GM19351 (cell line): Measurements from ENCODE around the gene DCD.

Experiments used
- ATAC-seq: cut with Tn5 transposase; IDR thresholded peaks from one replicate; pipeline ENCODE4 v1.9.1; 2021; ENCODE audit warnings: mild to moderate bottlenecking, moderate library complexity; ENCODE audit not compliant: unreplicated experiment

The DCD gene

DNA sequence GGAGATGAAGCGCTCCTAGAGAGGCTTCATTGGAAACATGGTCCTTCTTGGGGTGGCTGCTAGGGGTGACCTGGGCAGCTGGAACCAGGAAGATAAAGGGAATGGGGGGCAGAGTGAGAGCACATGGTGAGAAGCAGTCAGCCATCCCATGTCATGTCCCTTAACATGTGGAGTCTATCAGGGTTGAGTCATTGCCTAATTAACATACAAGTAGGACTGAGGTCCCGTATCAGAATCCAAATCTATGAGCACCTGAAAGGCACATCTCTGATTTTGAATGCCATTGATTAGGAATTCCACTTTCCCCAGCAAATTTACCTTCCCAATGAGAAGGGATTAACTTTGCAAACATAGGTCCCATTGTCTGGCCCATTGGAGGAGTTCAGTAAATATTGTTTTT, 39.4 kb downstream of the DCD start:
- no peak for ATAC-seq

DNA sequence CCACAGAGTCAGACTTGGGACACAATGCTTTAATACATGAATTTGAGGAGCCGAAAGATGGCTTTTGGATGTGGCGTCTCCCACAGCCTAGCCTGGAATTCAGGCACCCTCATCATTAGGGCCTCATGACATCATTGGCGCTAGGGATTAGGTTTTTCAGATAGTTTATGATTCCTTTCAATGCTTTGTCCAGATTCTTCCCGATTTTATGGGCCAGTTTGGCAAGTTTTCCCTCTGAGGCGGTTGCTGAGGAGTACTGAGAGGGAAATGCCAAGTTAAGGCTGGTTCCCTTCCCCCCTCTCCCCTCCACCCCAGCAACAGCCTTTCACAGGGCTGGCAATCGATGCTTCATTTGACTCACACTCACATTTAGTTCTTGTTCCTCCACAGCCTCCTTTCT, 40.0 kb downstream of the DCD start:
- no peak for ATAC-seq

DNA sequence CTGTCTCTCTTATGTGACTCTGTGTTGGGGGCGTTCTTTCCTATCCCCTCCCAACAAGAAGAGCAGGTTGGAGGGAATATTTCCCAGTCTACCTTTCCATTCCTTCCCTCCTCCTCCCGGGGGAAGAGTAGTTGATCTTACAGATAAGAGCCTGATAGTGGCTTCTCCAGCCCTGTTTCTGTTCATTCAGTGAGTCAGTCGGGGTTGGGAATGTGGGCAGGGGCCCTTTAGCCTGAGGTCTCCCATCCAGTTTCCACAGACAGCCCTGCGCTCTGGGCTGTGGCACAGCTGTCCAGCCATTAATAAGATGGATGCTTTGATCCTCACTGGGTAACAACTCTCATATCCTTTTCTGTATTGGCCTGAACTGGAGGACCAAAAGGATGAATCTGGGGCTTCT, 41.6 kb downstream of the DCD start:
- no peak for ATAC-seq

DNA sequence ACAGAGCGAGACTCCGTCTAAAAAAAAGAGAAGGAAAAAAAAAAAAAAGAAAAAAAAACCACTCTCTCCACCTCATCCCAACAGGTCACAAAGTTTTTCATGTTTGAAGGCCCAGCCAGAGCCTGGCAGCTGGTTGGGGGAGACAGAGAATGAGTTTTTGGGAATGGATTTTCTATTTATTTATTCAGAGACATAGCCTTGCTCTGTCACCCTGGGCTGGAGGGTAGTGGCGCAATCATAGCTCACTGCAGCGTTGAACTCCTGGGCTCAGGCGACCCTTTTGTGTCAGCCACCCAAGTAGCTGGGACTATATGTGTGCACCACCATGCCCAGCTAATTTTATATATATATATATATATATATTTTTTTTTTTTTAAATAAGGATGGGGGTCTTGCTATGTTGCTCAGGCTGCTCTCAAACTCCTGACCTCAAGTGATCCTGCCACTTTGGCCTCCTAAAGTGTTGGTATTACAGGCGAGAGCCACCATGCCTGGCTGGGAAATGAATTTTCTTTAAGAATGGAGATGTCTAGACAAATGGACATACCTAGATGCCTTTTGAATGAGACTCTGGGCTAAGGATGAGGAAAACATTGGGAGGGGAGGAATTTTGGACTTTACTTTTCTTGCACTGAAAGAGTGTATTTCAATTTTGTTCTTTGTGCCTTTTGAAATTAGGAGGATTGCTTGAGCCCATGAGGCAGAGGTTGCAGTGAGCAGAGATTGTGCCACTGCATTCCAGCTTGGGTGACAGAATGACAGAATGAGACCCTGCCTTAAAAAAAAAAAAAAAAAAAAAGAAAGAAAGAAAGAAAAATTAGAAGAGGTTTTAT, 42.8 kb downstream of the DCD start:
- no peak for ATAC-seq

DNA sequence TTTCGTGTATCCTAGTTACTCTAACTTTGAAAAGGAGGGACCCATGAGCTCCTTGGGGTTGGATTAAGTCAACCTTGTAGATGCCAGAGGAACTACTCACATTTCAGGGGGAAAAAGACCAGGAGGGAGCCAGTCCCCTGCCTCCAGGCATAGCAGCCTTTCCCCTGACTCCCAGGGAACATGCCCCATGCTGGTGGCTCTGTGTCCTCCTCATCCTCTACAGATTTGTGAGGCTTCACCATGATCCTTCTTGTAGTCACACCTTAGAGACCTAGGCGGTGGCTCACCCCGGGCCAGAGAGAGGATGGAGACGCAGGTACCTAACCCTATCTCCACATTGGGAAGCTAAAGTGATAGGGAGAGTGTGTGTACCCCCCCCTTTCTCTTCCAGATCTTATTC, 43.7 kb downstream of the DCD start:
- ATAC-seq: no peak

DNA sequence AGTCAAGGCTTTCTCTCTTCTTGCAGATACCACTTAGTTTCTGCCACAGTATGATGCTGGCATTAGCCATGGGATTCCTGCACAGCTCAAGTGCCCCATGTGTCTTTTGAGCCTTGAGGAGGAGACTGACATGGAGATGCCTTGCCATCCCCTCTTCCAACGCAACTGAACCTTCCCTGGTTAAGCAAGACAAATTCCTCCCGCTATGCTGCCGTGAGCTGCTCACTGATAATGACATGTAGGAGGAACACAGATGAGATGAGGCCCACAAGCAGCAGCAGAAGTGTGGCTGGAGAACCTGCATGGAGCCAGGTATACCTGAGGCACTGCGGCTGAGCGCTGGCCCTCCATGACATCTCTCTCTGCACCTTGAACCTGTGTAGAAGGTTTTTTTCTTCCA, 44.3 kb downstream of the DCD start:
- ATAC-seq: no peak

DNA sequence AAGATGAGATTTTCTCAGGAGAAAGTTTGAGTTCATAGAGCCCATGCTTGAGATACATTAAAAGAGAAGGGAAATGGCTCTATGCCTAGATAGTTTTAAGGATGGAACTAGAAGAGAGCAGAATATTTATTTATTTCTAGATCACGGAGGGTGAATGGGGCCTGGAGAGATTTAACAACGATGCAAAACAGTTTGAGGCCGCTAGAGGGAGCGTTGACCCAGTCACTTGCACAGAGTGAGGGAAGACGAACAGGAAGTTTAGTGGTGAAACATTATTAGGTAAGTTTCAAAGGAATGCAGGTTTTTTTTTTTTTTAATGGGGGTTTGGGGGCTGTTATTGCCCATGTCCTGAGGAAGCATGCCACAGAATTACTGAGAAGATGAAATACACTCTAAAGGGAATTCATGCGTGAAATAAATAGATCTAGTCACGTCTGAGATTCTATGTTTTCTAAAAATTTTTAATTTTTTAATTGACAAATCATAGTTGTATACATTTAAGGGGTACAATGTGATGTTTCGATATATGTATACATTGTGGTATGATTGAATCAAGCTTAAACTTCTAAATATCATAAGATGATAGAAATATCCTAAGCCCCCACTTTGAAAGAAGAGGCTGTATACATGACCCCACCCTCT, 44.9 kb downstream of the DCD start:
- ATAC-seq: peak; percentile 98

DNA sequence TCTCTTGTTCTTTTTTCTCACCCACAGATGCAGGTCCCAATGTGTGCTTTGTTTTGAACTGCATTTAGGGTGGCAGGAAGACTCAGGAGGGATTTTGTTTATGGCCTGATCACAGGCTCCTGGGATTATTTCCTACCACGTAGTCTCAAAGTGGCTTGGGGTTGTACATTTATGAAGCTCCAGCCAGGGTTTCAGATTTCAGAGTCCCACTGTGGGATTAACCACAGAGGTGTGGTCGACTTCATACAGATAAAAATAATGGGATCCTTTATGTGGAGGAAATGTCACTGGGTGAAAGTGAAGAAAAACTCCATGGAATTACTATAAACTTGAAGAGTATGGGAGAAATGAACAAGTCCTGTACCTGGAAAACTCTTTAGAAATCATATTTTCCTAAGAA, 45.5 kb downstream of the DCD start:
- no peak for ATAC-seq

DNA sequence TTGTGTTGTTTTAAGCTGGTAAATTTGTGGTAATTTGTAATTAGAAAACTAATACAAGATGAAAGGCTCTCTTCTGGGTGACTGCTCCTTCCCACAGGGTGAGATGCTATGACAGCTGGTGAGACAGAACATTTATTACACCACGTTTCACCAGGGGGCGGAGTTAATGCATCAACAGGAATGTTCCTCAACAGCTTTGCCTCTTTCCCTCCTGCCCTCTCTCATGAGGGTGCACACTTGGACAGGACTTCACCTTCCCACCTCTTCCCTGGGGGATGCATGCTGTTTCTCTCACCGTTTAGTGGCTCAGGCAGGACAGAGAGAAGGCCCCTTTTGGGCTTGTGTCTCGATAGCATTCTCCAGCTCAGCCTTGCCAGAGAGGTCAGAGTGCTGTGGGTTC, 46.3 kb downstream of the DCD start:
- no peak for ATAC-seq

DNA sequence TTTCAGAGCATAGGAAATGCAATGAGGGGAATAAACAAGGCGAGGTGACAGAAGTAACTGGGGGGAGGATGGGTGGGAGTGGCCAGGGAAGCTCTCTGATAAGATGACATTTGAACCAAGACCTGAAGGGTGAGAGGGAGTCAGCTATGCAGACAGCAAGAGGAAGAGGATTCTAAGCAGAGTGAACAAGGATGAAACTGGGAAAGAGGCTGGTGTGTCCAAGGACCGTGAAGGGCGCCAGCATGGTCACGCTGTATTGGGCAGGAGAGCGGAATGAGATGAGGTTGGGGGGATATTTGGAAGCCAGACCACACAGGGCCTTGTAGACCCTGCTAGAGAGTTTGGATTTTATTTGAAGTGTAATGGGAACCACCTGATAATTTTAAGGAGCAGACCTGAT, 49.2 kb downstream of the DCD start:
- ATAC-seq: no peak

DNA sequence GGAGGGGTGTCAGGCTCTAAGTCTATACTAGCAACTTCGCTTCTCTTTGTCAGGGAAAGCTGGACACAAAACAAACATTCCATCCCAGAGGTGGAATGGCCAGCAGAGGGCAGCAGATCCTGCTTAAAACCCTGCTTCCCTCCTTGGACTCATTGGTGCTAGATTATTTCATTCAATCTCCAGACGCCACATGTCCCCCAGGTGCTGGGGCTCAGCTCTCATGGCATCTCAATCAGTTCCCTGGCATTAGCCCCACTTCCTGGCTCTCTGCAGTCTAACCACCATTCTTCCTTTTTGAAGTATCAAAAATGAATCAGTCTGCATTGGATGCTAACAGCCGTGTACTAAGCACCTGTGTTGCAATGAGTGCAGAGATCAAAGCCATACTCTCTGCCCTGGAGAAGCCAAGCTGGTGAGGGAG, 51.6 kb downstream of the DCD start:
- no peak for ATAC-seq

DNA sequence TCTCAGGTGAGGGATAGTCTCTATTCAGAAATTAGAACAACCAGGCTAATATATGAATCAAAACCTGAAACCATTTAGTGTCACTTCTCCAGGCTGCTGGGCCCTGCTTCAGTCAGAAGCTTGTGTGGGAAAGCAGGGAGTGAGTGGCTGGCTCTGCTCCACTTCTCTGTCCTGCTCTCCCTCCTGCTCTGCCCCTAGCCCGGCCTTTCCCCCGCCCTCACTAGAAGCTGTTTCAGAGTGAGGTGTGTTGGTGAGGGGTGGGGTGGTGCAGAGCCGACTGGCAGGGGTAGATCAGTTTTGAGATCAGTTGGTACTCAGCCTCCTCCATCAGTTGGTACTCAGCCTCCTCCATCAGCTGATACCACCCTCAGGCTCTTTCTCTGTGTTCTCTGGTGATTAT, 52.7 kb downstream of the DCD start:
- no peak for ATAC-seq
